Osteocyte (in vitro differentiated cells): Measurements from ENCODE around the gene EEF1A2. TPM values are rescaled to one million over a fixed set of nuclear protein-coding genes. Genes with fewer than 3 reads are reported as not detected.

ENCODE experiments used
- DNase-seq: peaks from one replicate; pipeline ENCODE4 v3.0.0; 2021; ENCODE audit warnings: mixed read lengths; ENCODE audit not compliant: unreplicated experiment; ENCODE audit errors: extremely low spot score
- H3K27ac Mint-ChIP-seq: one replicate; pipeline ENCODE4 v1.8.0; 2021; ENCODE audit warnings: mild to moderate bottlenecking, mixed read lengths; ENCODE audit not compliant: unreplicated experiment
- H3K27me3 Mint-ChIP-seq: one replicate; pipeline ENCODE4 v1.8.0; 2021; ENCODE audit warnings: mixed read lengths; ENCODE audit not compliant: unreplicated experiment
- H3K36me3 Mint-ChIP-seq: one replicate; pipeline ENCODE4 v1.8.0; 2021; ENCODE audit warnings: mixed read lengths; ENCODE audit not compliant: unreplicated experiment
- H3K4me1 Mint-ChIP-seq: one replicate; pipeline ENCODE4 v1.8.0; 2021; ENCODE audit warnings: mixed read lengths; ENCODE audit not compliant: unreplicated experiment
- H3K4me3 Mint-ChIP-seq: one replicate; pipeline ENCODE4 v1.8.0; 2021; ENCODE audit warnings: mild to moderate bottlenecking, moderate library complexity, mixed read lengths; ENCODE audit not compliant: unreplicated experiment
- H3K9me3 Mint-ChIP-seq: one replicate; pipeline ENCODE4 v1.8.0; 2021; ENCODE audit warnings: mixed read lengths; ENCODE audit not compliant: unreplicated experiment
- total RNA-seq: library from RNA; stranded (reverse); gene quantifications from 2 replicates; pipeline ENCODE4 v1.2.1, GENCODE V29; 2021
- TF ChIP-seq, protein P1 (sequence below): fragments of 200-600 bp; sonication (generic); IDR thresholded peaks from 2 replicates; pipeline ENCODE4 v1.5.0; 2021; ENCODE audit warnings: antibody characterized with exemption, mild to moderate bottlenecking, moderate library complexity

The EEF1A2 gene
- total RNA-seq, 1 donor from 2014 or later: 0.56 TPM

GRCh38 chr20:63500902-63501817, 2.3 kb upstream of the EEF1A2 start:
- Mint-ChIP-seq H3K36me3 (no peaks in the 10 kb centered on the region), H3K4me3 (no peak overlapping the region), H3K9me3 (peaks cover 5% of the 10 kb centered on the region), H3K4me1 (peaks cover 1% of the 10 kb centered on the region), H3K27me3 (peaks cover 15% of the 10 kb centered on the region), H3K27ac (no peak overlapping the region)
- DNase-seq: no peak
- TF ChIP-seq, protein P1, sequence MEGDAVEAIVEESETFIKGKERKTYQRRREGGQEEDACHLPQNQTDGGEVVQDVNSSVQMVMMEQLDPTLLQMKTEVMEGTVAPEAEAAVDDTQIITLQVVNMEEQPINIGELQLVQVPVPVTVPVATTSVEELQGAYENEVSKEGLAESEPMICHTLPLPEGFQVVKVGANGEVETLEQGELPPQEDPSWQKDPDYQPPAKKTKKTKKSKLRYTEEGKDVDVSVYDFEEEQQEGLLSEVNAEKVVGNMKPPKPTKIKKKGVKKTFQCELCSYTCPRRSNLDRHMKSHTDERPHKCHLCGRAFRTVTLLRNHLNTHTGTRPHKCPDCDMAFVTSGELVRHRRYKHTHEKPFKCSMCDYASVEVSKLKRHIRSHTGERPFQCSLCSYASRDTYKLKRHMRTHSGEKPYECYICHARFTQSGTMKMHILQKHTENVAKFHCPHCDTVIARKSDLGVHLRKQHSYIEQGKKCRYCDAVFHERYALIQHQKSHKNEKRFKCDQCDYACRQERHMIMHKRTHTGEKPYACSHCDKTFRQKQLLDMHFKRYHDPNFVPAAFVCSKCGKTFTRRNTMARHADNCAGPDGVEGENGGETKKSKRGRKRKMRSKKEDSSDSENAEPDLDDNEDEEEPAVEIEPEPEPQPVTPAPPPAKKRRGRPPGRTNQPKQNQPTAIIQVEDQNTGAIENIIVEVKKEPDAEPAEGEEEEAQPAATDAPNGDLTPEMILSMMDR: no peak

DNA sequence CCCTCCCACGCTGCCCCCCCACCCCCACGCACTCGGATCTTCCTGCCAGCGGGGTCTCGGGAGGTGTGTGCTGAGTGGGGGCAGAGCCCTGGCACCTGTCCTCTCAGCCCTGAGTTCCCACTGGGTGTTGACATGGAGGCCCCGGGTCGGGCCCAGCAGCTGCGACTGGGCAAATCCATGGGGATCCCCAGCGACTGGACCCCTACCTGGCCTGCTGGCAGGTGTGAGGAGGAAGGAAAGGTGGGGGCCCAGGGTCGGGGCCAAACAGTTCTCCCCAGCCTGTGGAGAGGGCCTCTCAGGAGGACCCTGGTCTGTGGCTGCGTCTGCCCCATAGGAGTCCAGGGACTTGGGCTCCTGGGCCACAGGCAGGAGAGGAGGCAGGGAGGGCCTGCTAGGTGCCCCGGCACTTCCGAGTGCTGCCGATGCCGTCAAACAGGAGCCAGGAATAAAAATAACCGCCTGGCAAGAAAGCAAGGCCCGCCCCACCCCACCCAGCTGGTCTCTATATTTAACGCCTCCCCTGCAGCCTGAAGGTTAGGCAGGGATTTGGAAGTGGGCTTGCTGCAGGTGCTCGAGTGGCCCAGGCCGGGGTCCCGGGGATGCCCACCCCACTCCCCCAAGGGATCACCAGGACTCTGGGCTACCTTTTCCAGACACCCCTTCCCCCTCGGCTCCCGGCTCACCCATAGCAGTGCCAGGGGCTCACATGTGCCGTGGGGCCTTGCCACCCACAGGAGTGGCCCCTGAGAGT, 1.4 kb upstream of the EEF1A2 start:
- DNase-seq: no peak
- H3K4me3 Mint-ChIP-seq: no peak overlapping the region
- H3K9me3 Mint-ChIP-seq: peaks cover 5% of the 10 kb centered on the region
- H3K4me1 Mint-ChIP-seq: peaks cover 2% of the 10 kb centered on the region
- TF ChIP-seq, protein P1: no peak
- peaks cover 14% of the 10 kb centered on the region for H3K27me3 Mint-ChIP-seq
- no peak overlapping the region for H3K27ac Mint-ChIP-seq
- no peaks in the 10 kb centered on the region for H3K36me3 Mint-ChIP-seq

- Mint-ChIP-seq H3K4me1 (peaks cover 2% of the 10 kb centered on the region), H3K36me3 (no peaks in the 10 kb centered on the region), H3K9me3 (no peaks in the 10 kb centered on the region), H3K27ac (no peak overlapping the region), H3K4me3 (no peak overlapping the region), H3K27me3 (peaks cover 9% of the 10 kb centered on the region)
- TF ChIP-seq, protein P1: no peak
- no peak for DNase-seq
Observed at GRCh38 chr20:63499338-63499969, 571 bp upstream of the EEF1A2 start.

GRCh38 chr20:63497946-63498935, 642 bp downstream of the EEF1A2 start:
- TF ChIP-seq, protein P1: no peak
- H3K4me1 Mint-ChIP-seq: peaks cover 2% of the 10 kb centered on the region
- DNase-seq: no peak
- H3K27ac Mint-ChIP-seq: no peak overlapping the region
- H3K36me3 Mint-ChIP-seq: no peaks in the 10 kb centered on the region
- H3K4me3 Mint-ChIP-seq: no peak overlapping the region
- H3K27me3 Mint-ChIP-seq: peaks cover 2% of the 10 kb centered on the region
- H3K9me3 Mint-ChIP-seq: no peaks in the 10 kb centered on the region
